ENCODE measurements around the gene NFKBIB. TPM values are rescaled to one million over a fixed set of nuclear protein-coding genes. Genes with fewer than 3 reads are reported as not detected.
A peak's percentile ranks its signal among the peaks of the same experiment; 100 is the strongest.
"Not testable (repeated sequence)": the region's sequence is repeated elsewhere in the genome, so short reads cannot be mapped to it uniquely, and the experiment has no call there.

Gene NFKBIB
- total RNA-seq, 1 donor from 2014 or later: 18.8 TPM

- TF ChIP-seq CTCF (IDR thresholded peaks at IDR 0.05; ENCODE audit: unreplicated experiment): no peak
- Mint-ChIP-seq H3K27me3 (no peaks in the 10 kb centered on the region), H3K4me1 (ENCODE audit: low read depth) (peaks cover 5% of the 10 kb centered on the region), H3K9me3 (ENCODE audit: low read depth) (no peaks in the 10 kb centered on the region), H3K27ac (no peak overlapping the region), H3K36me3 (ENCODE audit: insufficient read depth) (no peaks in the 10 kb centered on the region), H3K4me3 (ENCODE audit: low read depth) (peak overlapping the region; percentile 53)
- no peak for DNase-seq (ENCODE audit: low spot score, unreplicated experiment)
Observed at GRCh38 chr19:38870612-38871011, 29.2 kb upstream of the NFKBIB start.

GRCh38 chr19:38873400-38873799 lies 26.4 kb upstream of the NFKBIB start:
- not testable (repeated sequence) for H3K27ac Mint-ChIP-seq; DNase-seq (ENCODE audit: low spot score, unreplicated experiment); H3K27me3 Mint-ChIP-seq; H3K9me3 Mint-ChIP-seq (ENCODE audit: low read depth); H3K4me3 Mint-ChIP-seq (ENCODE audit: low read depth); H3K36me3 Mint-ChIP-seq (ENCODE audit: insufficient read depth)
- peaks cover 18% of the 10 kb centered on the region for H3K4me1 Mint-ChIP-seq (ENCODE audit: low read depth)

- Mint-ChIP-seq H3K4me3 (ENCODE audit: low read depth) (no peak overlapping the region), H3K27me3 (no peaks in the 10 kb centered on the region), H3K36me3 (ENCODE audit: insufficient read depth) (no peaks in the 10 kb centered on the region), H3K9me3 (ENCODE audit: low read depth) (no peaks in the 10 kb centered on the region), H3K27ac (peak overlapping the region; percentile 81), H3K4me1 (ENCODE audit: low read depth) (peaks cover 18% of the 10 kb centered on the region)
- no peak for TF ChIP-seq CTCF (IDR thresholded peaks at IDR 0.05; ENCODE audit: unreplicated experiment)
- no peak for DNase-seq (ENCODE audit: low spot score, unreplicated experiment)
Observed at GRCh38 chr19:38875656-38876395, 23.9 kb upstream of the NFKBIB start.

- no peak for TF ChIP-seq CTCF (IDR thresholded peaks at IDR 0.05; ENCODE audit: unreplicated experiment)
- Mint-ChIP-seq H3K27me3 (no peaks in the 10 kb centered on the region), H3K36me3 (ENCODE audit: insufficient read depth) (peaks cover 1% of the 10 kb centered on the region), H3K9me3 (ENCODE audit: low read depth) (no peaks in the 10 kb centered on the region), H3K4me3 (ENCODE audit: low read depth) (no peak within 1 kb of the TSS), H3K4me1 (ENCODE audit: low read depth) (peaks cover 18% of the 10 kb centered on the region), H3K27ac (peak within 1 kb of the TSS; percentile 74)
- DNase-seq (ENCODE audit: low spot score, unreplicated experiment): no peak
Observed at GRCh38 chr19:38877781-38878574, 21.8 kb upstream of the NFKBIB start, which contains the start of gene RINL. TSS of gene RINL (minus strand) at chr19:38878275. CDS start at chr19:38876742, 1,533 bp downstream.

GRCh38 chr19:38878575-38879399 lies 21.0 kb upstream of the NFKBIB start:
- no peaks in the 10 kb centered on the region for H3K9me3 Mint-ChIP-seq (ENCODE audit: low read depth)
- no peak for TF ChIP-seq CTCF (IDR thresholded peaks at IDR 0.05; ENCODE audit: unreplicated experiment)
- peaks cover 18% of the 10 kb centered on the region for H3K4me1 Mint-ChIP-seq (ENCODE audit: low read depth)
- H3K27me3 Mint-ChIP-seq: no peaks in the 10 kb centered on the region
- H3K27ac Mint-ChIP-seq: peak overlapping the region; percentile 29
- H3K4me3 Mint-ChIP-seq (ENCODE audit: low read depth): no peak overlapping the region
- DNase-seq (ENCODE audit: low spot score, unreplicated experiment): no peak
- peaks cover 1% of the 10 kb centered on the region for H3K36me3 Mint-ChIP-seq (ENCODE audit: insufficient read depth)
